Esophagus mucosa (tissue), 1 donor: ENCODE data around the gene TRIM41. TPM values are rescaled to one million over a fixed set of nuclear protein-coding genes. Genes with fewer than 3 reads are reported as not detected.

Experiments
- ATAC-seq: fragments of 200-7000 bp; cut with Tn5 transposase; one replicate; pipeline ENCODE4 v1.9.1; 2020
- total RNA-seq: library from RNA; stranded (reverse); gene quantifications from one replicate; pipeline ENCODE4 v1.2.4, GENCODE V29; 2023
- donor health status: DM: yes; HTN: yes; CAD: no.

Gene TRIM41
- total RNA-seq, 1 donor from 2014 or later: 16.4 TPM

- ATAC-seq: peak; percentile 3
Observed at GRCh38 chr5:181233088-181233800, 10.2 kb downstream of the TRIM41 start.

GRCh38 chr5:181233801-181234454, 10.8 kb downstream of the TRIM41 start:
- ATAC-seq: peak; percentile 59

- peak; percentile 29 for ATAC-seq
Observed at GRCh38 chr5:181234455-181235306, 11.6 kb downstream of the TRIM41 start.

GRCh38 chr5:181235323-181235688, 12.2 kb downstream of the TRIM41 start:
- ATAC-seq: no peak

- ATAC-seq: no peak
Observed at GRCh38 chr5:181235689-181236366, 12.7 kb downstream of the TRIM41 start.

GRCh38 chr5:181236471-181236870, 13.4 kb downstream of the TRIM41 start:
- ATAC-seq: no peak

- ATAC-seq: no peak
Observed at GRCh38 chr5:181236954-181237641, 14.0 kb downstream of the TRIM41 start.

- ATAC-seq: no peak
Observed at GRCh38 chr5:181237729-181238385, 14.8 kb downstream of the TRIM41 start.

GRCh38 chr5:181239062-181239663, 16.1 kb downstream of the TRIM41 start:
- ATAC-seq: no peak

GRCh38 chr5:181241393-181241975, 18.4 kb downstream of the TRIM41 start:
- ATAC-seq: peak; percentile 46

GRCh38 chr5:181242031-181242451, 19.0 kb downstream of the TRIM41 start:
- ATAC-seq: no peak

- no peak for ATAC-seq
Observed at GRCh38 chr5:181243018-181243563, 20.0 kb downstream of the TRIM41 start.

GRCh38 chr5:181243564-181244343, 20.7 kb downstream of the TRIM41 start, which contains the start of gene RACK1:
Gene RACK1 (minus strand): TSS chr5:181243906. CDS start chr5:181243800, 106 bp downstream.
- peak; percentile 61 for ATAC-seq

- ATAC-seq: no peak
Observed at GRCh38 chr5:181245427-181246275, 22.6 kb downstream of the TRIM41 start.

GRCh38 chr5:181246276-181247049, 23.4 kb downstream of the TRIM41 start:
- ATAC-seq: peak; percentile 81

GRCh38 chr5:181248277-181248676, 25.2 kb downstream of the TRIM41 start:
- no peak for ATAC-seq

GRCh38 chr5:181255276-181255675, 32.2 kb downstream of the TRIM41 start:
- no peak for ATAC-seq
